H1 (cell line): Measurements from ENCODE around the gene ANKRD53. TPM values are rescaled to one million over a fixed set of nuclear protein-coding genes. Genes with fewer than 3 reads are reported as not detected.

ENCODE experiments used
- CTCF ChIA-PET: fragments of 300-600 bp; sonication (Branson Sonifier 250); formaldehyde crosslinking; loops from one replicate; lab custom pipeline; 2021; ENCODE audit not compliant: partially characterized antibody; lab: Charles Lee
- POLR2A ChIA-PET: fragments of 300-600 bp; sonication (Branson Sonifier 250); formaldehyde crosslinking; loops from one replicate; lab custom pipeline; 2021; ENCODE audit warnings: inconsistent platforms; ENCODE audit not compliant: partially characterized antibody; lab: Charles Lee
- DNase-seq, 2 experiments: peaks; one replicate each; pipeline versions ENCODE4 v3.0.0 to v3.0.0-alpha.2; 2010 to 2022; ENCODE audit warnings: low spot score in 2 of 2, low read depth in 1 of 2, mixed read lengths in 1 of 2
- FAIRE-seq: peaks from 2 replicates; lab custom pipeline; 2011; peaks lifted over from hg19 to GRCh38; lab: Jason Lieb, UNC
- H2AFZ ChIP-seq: 2 replicates; pipeline ENCODE4 v1.8.1; 2012; ENCODE audit warnings: low read length, inconsistent platforms
- H2AK5ac ChIP-seq: 2 replicates; pipeline ENCODE4 v1.6.1; 2013; ENCODE audit warnings: low read depth, low read length
- H2BK120ac ChIP-seq: replicated peaks from 2 replicates; pipeline ENCODE3; 2013; ENCODE audit warnings: low read depth, low read length, inconsistent platforms
- H2BK12ac ChIP-seq: 2 replicates; pipeline ENCODE4 v1.6.1; 2013; ENCODE audit warnings: low read depth, low read length
- H2BK15ac ChIP-seq: 2 replicates; pipeline ENCODE4 v1.6.1; 2013; ENCODE audit warnings: low read length
- H2BK20ac ChIP-seq: 2 replicates; pipeline ENCODE4 v1.6.1; 2013; ENCODE audit warnings: low read length
- H2BK5ac ChIP-seq: 2 replicates; pipeline ENCODE4 v1.6.1; 2013; ENCODE audit warnings: low read depth, low read length
- H3K14ac ChIP-seq: 2 replicates; pipeline ENCODE4 v1.6.1; 2013; ENCODE audit warnings: inconsistent platforms; ENCODE audit not compliant: insufficient read length
- H3K18ac ChIP-seq: 2 replicates; pipeline ENCODE4 v1.6.1; 2013; ENCODE audit warnings: low read length; ENCODE audit errors: extremely low read depth
- H3K23ac ChIP-seq: 2 replicates; pipeline ENCODE4 v1.6.1; 2013; ENCODE audit warnings: inconsistent platforms; ENCODE audit not compliant: insufficient read length
- H3K23me2 ChIP-seq: 2 replicates; pipeline ENCODE4 v1.6.1; 2013; ENCODE audit warnings: low read depth, low read length
- H3K27ac ChIP-seq: 2 replicates; pipeline ENCODE4 v1.6.1; 2011; ENCODE audit warnings: low read depth, low read length, inconsistent platforms
- H3K27me3 ChIP-seq, 4 experiments: replicated peaks in 1 of 4; 1 replicate in 1 of 4; 2 replicates in 3 of 4; pipeline versions ENCODE4 v1.6.1 to v1.8.1; 2011 to 2013; ENCODE audit warnings: low read length in 3 of 4, mild to moderate bottlenecking in 3 of 4, inconsistent platforms in 2 of 4, mixed read lengths in 2 of 4, moderate library complexity in 1 of 4; ENCODE audit not compliant: control insufficient read depth in 3 of 4, insufficient read depth in 3 of 4; ENCODE audit errors: extremely low read depth in 1 of 4
- H3K36me3 ChIP-seq, 4 experiments: 2 replicates each; pipeline versions ENCODE4 v1.6.1 to v1.8.1; 2011 to 2013; ENCODE audit warnings: mild to moderate bottlenecking in 4 of 4, low read length in 3 of 4, moderate library complexity in 2 of 4, control low read depth in 1 of 4, inconsistent platforms in 1 of 4; ENCODE audit not compliant: insufficient read depth in 4 of 4, control insufficient read depth in 2 of 4
- H3K4ac ChIP-seq: replicated peaks from 2 replicates; pipeline ENCODE3; 2013; ENCODE audit warnings: low read length, low read depth, mixed read lengths, inconsistent platforms; ENCODE audit not compliant: insufficient read length
- H3K4me1 ChIP-seq, 4 experiments: replicated peaks in 1 of 4; 1 replicate in 1 of 4; 2 replicates in 3 of 4; pipeline versions ENCODE4 v1.6.1 to v1.8.1; 2011 to 2013; ENCODE audit warnings: low read length in 3 of 4, inconsistent platforms in 2 of 4, mixed read lengths in 1 of 4; ENCODE audit not compliant: insufficient read depth in 4 of 4, control insufficient read depth in 3 of 4
- H3K4me2 ChIP-seq, 2 experiments: 2 replicates each; pipeline versions ENCODE4 v1.6.1 to v1.8.1; 2011 to 2013; ENCODE audit warnings: low read depth in 2 of 2, low read length in 2 of 2, control low read depth in 1 of 2, inconsistent platforms in 1 of 2, mild to moderate bottlenecking in 1 of 2; ENCODE audit not compliant: insufficient read depth in 1 of 2
- H3K4me3 ChIP-seq, 4 experiments: fragments of 200-600, 300-600 bp in 1 of 4; sonication (generic), shearing (Covaris generic), sonication (Bioruptor Twin) in 1 of 4; 2 replicates each; pipeline versions ENCODE4 v1.5.1 to v1.8.1; 2011 to 2016; ENCODE audit warnings: low read length in 4 of 4, low read depth in 3 of 4, control low read depth in 2 of 4, inconsistent platforms in 2 of 4, mild to moderate bottlenecking in 2 of 4, mixed read lengths in 1 of 4, moderate library complexity in 1 of 4; ENCODE audit not compliant: insufficient read depth in 2 of 4; ENCODE audit errors: extremely low read depth in 1 of 4
- H3K56ac ChIP-seq: replicated peaks from 2 replicates; pipeline ENCODE3; 2013; ENCODE audit warnings: low read depth, mild to moderate bottlenecking, mixed read lengths, low read length, inconsistent platforms; ENCODE audit not compliant: insufficient read length
- H3K79me1 ChIP-seq: 2 replicates; pipeline ENCODE4 v1.6.1; 2013; ENCODE audit warnings: low read depth, low read length, control low read depth
- H3K79me2 ChIP-seq, 2 experiments: 2 replicates each; pipeline versions ENCODE4 v1.6.1 to v1.8.1; 2012 to 2013; ENCODE audit warnings: low read length in 2 of 2, mild to moderate bottlenecking in 2 of 2, inconsistent platforms in 1 of 2; ENCODE audit not compliant: insufficient read depth in 2 of 2, control insufficient read depth in 1 of 2
- H3K9ac ChIP-seq, 4 experiments: replicated peaks in 1 of 4; 1 replicate in 1 of 4; 2 replicates in 3 of 4; pipeline versions ENCODE4 v1.6.1 to v1.8.1; 2011 to 2013; ENCODE audit warnings: low read depth in 3 of 4, low read length in 3 of 4, control low read depth in 2 of 4, mild to moderate bottlenecking in 2 of 4, moderate library complexity in 2 of 4, inconsistent platforms in 1 of 4; ENCODE audit errors: extremely low read depth in 1 of 4
- H3K9me3 ChIP-seq, 2 experiments: 2 replicates each; pipeline versions ENCODE4 v1.6.1 to v1.8.1; 2012 to 2013; ENCODE audit warnings: mild to moderate bottlenecking in 2 of 2, moderate library complexity in 2 of 2, control low read depth in 1 of 2, inconsistent platforms in 1 of 2, low read depth in 1 of 2, low read length in 1 of 2, mixed read lengths in 1 of 2; ENCODE audit not compliant: insufficient read depth in 2 of 2
- H4K20me1 ChIP-seq, 2 experiments: replicated peaks in 1 of 2; 2 replicates each; pipeline versions ENCODE3 to v1.8.1; 2011 to 2013; ENCODE audit warnings: inconsistent platforms in 2 of 2, low read length in 2 of 2, mild to moderate bottlenecking in 1 of 2; ENCODE audit not compliant: insufficient read depth in 2 of 2, control insufficient read depth in 1 of 2
- H4K5ac ChIP-seq: 2 replicates; pipeline ENCODE4 v1.6.1; 2013; ENCODE audit warnings: low read length, low read depth, mixed read lengths, inconsistent platforms; ENCODE audit not compliant: insufficient read length
- H4K8ac ChIP-seq: 2 replicates; pipeline ENCODE4 v1.8.0; 2013; ENCODE audit warnings: mild to moderate bottlenecking, moderate library complexity, low read length, inconsistent platforms; ENCODE audit not compliant: insufficient read depth; ENCODE audit errors: extremely low read depth
- H4K91ac ChIP-seq: replicated peaks from 2 replicates; pipeline ENCODE3; 2013; ENCODE audit warnings: low read length, mixed read lengths, inconsistent platforms; ENCODE audit not compliant: insufficient read length
- USF2 ChIP-seq: IDR thresholded peaks from 2 replicates; pipeline ENCODE4 v1.6.1; 2011; ENCODE audit warnings: low read length, improper control_type of control experiment
- WGBS, 2 experiments: shearing (Covaris generic) in 1 of 2; methylation state at CpG; one replicate each; pipeline versions ENCODE4 v1.1.6 to v1.1.7; 2013 to 2015; ENCODE audit warnings: low lambda C conversion rate in 2 of 2, mixed read lengths in 2 of 2, inconsistent platforms in 1 of 2, low coverage in 1 of 2, missing lambda C conversion rate in 1 of 2; ENCODE audit not compliant: insufficient replicate concordance in 2 of 2, insufficient coverage in 1 of 2, insufficient read length in 1 of 2; ENCODE audit errors: extremely low coverage in 1 of 2, missing lambda C conversion rate in 1 of 2; 5-methylcytosine and 5-hydroxymethylcytosine counted together
- polyA plus RNA-seq, 7 experiments: library from polyadenylated mRNA; depleted of rRNA in 3 of 7; stranded (reverse) in 5 of 7; unstranded in 2 of 7; fragments of >200 nt in 5 of 7; fragments of 200-250 nt in 2 of 7; gene quantifications; 1 replicate in 5 of 7; 2 replicates in 1 of 7; 4 replicates in 1 of 7; pipeline versions ENCODE4 v1.2.1 to v1.2.3, GENCODE V29; 2011 to 2013; ENCODE audit warnings: missing spikeins in 2 of 7, mixed read lengths in 2 of 7
- total RNA-seq: library from RNA; stranded (reverse); fragmentation: NEBNext Ultra II Directional; extraction: Animal tissue kit (Norgen Biotek cat#: 25700); gene quantifications from 2 replicates; pipeline ENCODE4 v1.2.1, GENCODE V29; 2021

ANKRD53 gene
- total and polyA plus RNA-seq, 2 of the 8 experiments (the other 6 are each of a cell fraction or from before 2014, with no cell fraction given) = 0.39 to 0.70 TPM

- Histone ChIP-seq H3K4me2 (no peak overlapping the region), H3K56ac (no peak overlapping the region), H2AFZ (no peak overlapping the region), H3K9me3 (no peaks in the 10 kb centered on the region), H3K4ac (no peak overlapping the region), H2BK12ac (no peak overlapping the region), H3K4me1 (peaks cover 3 to 17% (median 5%) of the 10 kb centered on the region in 4 experiments; a peak in 6 of 7 replicates), H3K79me2 (no peaks in the 10 kb centered on the region), H3K9ac (no peak overlapping the region), H2BK20ac (no peak overlapping the region), H4K91ac (no peak overlapping the region), H2AK5ac (no peak overlapping the region), H2BK120ac (no peak overlapping the region), H3K18ac (no peak overlapping the region), H3K79me1 (no peaks in the 10 kb centered on the region), H4K5ac (no peak overlapping the region), H3K23me2 (peaks cover 5% of the 10 kb centered on the region; the same call in 1 of the 2 replicates), H3K36me3 (no peaks in the 10 kb centered on the region), H3K23ac (no peak overlapping the region), H3K4me3 (no peak overlapping the region), H4K8ac (no peak overlapping the region), H2BK5ac (no peak overlapping the region), H3K27ac (no peak overlapping the region), H2BK15ac (no peak overlapping the region), H3K14ac (no peak overlapping the region), H4K20me1 (peaks cover 0 to 9% of the 10 kb centered on the region in 2 experiments), H3K27me3 (peaks cover 0 to 20% (median 9%) of the 10 kb centered on the region in 4 experiments; a peak in 5 of 7 replicates)
- FAIRE-seq = no peak
- ChIA-PET POLR2A (no interaction called here), CTCF (interaction anchor here (0.6 to 7.1 kb wide), 5 partner anchors 15 to 143 kb away, joined by 3 to 66 read pairs (median 5); no protein-coding TSS in a partner anchor)
- 79% methylated on average over 2 of the region's 2 CpGs; no CpG with 5 or more reads in 1 of the 2 experiments for WGBS, 2 experiments
- TF ChIP-seq USF2 = no peak
- no peak for DNase-seq
These were observed 3.0 kb downstream of the ANKRD53 start for GRCh38 chr2:70981421-70981820.
